Measurements from ENCODE around the gene LSM7. TPM values are rescaled to one million over a fixed set of nuclear protein-coding genes. Genes with fewer than 3 reads are reported as not detected.

LSM7 gene
- total RNA-seq, 1 donor from 2014 or later = 31.4 TPM

DNA sequence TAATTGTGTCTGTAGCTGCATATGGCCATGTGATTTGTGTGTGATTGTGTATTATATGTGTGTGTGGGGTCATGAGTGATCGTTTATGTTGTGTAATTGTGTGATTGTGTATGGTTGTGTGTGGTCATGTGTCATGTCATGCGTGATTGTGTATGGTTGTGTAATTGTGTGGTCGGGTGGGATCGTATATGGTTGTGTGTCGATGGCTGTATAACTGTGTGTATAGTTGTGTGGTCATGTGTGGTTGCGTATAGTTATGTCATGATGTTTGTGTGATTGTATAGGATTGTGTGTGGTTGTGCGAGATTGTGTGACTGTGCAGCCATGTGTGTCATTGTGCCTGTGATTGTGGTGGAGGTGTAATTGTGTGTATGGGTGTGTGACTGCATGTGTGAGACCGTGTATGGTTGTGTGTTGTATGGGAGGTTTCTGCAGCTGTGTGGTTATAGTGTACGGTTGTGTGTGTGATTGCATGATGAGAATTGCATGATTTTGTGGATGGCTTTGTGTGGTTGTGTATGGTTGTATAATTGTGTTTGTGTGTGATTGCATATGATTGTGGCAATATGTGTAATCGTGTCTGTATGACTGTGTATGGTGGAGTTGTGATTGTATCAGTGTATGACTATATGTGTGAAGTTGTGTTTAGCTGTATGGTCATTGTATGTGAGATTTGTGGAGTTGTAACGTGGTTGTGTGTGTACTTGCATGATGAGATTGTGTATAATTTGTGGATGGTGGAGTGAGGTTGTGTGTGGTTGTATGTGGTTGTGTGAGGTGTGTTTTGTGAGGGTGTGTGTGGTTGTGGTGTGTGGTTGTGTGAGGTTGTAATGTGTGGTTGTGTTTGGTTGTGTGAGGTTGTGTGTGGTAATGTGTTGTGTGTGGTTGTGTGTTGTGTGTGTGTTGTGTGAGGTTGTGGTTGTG is 33.9 kb upstream of the LSM7 start:
- intact Hi-C loops (cut with DNase I) = no loop called here
- no peaks in the 10 kb centered on the region for H3K36me3 ChIP-seq
- H3K27ac ChIP-seq = no peak overlapping the region
- H3K27me3 ChIP-seq = peaks cover 16% of the 10 kb centered on the region
- no peaks in the 10 kb centered on the region for H3K4me1 ChIP-seq
- no peaks in the 10 kb centered on the region for H3K9me3 ChIP-seq
- DNase-seq (ENCODE audit: low spot score in 2 of 2) = no peak
- TF ChIP-seq, protein P1, sequence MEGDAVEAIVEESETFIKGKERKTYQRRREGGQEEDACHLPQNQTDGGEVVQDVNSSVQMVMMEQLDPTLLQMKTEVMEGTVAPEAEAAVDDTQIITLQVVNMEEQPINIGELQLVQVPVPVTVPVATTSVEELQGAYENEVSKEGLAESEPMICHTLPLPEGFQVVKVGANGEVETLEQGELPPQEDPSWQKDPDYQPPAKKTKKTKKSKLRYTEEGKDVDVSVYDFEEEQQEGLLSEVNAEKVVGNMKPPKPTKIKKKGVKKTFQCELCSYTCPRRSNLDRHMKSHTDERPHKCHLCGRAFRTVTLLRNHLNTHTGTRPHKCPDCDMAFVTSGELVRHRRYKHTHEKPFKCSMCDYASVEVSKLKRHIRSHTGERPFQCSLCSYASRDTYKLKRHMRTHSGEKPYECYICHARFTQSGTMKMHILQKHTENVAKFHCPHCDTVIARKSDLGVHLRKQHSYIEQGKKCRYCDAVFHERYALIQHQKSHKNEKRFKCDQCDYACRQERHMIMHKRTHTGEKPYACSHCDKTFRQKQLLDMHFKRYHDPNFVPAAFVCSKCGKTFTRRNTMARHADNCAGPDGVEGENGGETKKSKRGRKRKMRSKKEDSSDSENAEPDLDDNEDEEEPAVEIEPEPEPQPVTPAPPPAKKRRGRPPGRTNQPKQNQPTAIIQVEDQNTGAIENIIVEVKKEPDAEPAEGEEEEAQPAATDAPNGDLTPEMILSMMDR (IDR thresholded peaks at IDR 0.05) = no peak
- no peak overlapping the region for H3K4me3 ChIP-seq

DNA sequence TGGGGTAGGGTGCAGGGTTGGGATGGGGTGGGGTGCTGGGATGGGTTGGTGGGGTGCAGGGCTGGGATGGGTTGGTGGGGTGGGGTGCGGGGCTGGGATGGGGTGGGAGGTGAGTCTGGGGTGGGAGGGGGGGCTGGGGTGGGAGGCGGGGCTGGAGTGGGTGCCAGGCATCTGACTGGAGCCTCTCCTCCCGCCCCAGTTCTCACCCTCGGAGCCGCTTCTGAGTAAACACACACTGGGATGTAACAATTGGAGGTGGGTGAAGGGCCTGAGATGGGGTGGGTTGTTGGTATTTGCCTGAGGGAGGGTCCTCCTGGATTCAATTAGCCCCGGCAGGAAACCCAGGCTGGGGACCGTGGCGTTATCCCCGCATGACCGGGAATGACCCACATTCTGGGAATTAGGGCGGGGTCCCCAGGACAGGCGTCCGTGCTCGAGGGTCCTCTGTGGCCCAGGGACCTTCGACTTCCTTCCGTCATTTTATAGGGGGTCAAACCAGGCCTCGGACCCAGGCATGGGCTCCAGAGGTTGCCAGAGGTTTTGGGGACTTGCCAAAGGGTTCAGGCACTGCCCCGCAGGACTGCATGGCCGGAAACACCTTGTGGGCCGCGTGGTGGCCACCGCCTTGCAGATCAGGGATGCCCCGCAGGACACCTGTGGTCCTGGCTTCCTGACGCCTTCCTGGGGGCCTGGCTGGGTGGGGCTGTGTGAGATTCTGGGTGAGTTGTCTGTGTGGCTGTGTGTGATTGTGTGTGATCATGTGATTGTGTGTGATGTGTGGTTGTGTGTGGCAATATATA is 33.1 kb upstream of the LSM7 start:
- no peak overlapping the region for H3K27ac ChIP-seq
- H3K27me3 ChIP-seq = peaks cover 16% of the 10 kb centered on the region
- H3K4me3 ChIP-seq = no peak overlapping the region
- no peaks in the 10 kb centered on the region for H3K4me1 ChIP-seq
- H3K9me3 ChIP-seq = no peaks in the 10 kb centered on the region
- DNase-seq (ENCODE audit: low spot score in 2 of 2) = no peak
- TF ChIP-seq, protein P1 (IDR thresholded peaks at IDR 0.05) = no peak
- intact Hi-C loops (cut with DNase I) = no loop called here
- no peaks in the 10 kb centered on the region for H3K36me3 ChIP-seq

DNA sequence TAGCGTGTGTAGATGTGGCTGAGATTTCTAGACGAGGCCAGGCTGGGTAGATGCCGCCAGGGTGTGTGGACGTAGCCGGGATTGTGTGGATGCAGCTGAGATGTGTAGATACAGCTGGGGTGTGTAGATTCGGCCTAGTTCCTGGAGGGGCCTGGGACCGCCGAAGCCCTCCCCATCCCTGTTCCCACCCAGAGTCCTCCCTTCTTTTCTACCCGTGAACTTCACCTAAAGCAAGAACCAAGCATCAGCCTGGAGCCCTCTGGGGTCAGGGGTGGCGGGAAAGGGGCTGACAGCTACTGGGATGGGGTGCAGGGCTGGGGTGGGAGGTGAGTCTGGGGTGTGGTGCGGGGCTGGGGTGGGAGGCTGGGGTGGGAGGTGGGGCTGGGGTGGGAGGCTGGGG is 32.4 kb upstream of the LSM7 start:
- no peak overlapping the region for H3K4me3 ChIP-seq
- H3K27ac ChIP-seq = no peak overlapping the region
- no peaks in the 10 kb centered on the region for H3K4me1 ChIP-seq
- no peak for DNase-seq (ENCODE audit: low spot score in 2 of 2)
- TF ChIP-seq, protein P1 (IDR thresholded peaks at IDR 0.05) = no peak
- intact Hi-C loops (cut with DNase I) = no loop called here
- H3K36me3 ChIP-seq = no peaks in the 10 kb centered on the region
- H3K9me3 ChIP-seq = no peaks in the 10 kb centered on the region
- peaks cover 16% of the 10 kb centered on the region for H3K27me3 ChIP-seq

DNA sequence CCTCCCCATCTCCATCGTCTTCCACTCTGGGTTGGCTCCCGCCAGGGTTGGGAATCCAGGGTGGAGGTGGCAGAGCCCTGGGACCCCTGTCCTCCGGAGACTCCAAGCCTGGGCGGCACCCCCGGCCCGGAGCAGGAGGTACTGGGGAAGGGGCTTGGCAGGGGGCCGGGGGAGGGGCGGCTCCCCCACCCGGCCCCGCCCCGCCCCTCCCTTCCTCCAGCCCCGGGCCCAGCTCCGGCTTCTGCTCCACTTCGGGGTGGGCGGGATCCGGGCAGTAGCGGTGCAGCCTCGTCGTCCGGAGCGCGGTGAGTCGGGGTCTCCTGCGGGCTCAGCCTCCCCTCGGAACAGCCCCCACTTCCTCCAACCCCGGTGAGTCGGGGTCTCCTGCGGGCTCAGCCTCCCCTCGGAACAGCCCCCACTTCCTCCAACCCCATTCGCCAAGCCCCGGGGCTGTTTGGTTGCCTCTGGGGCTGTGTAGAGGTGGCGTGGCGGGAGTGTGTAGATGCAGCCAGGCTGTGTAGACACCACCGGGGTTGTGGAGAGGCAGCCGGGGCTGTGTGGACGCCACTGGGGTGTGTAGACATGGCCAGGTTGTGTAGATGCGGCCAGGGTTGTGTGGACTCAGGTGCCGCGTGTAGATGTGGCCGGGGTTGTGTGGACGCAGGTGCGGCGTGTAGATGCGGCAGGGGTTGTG is 31.8 kb upstream of the LSM7 start, which contains the start of gene TMPRSS9:
TSS of gene TMPRSS9 (plus strand) at position 274 of the 694 bp plus-strand sequence. CDS start 29,521 bp downstream, outside the sequence.
- DNase-seq (ENCODE audit: low spot score in 2 of 2) = no peak
- Histone ChIP-seq H3K27me3 (peaks cover 16% of the 10 kb centered on the region), H3K4me1 (no peaks in the 10 kb centered on the region), H3K9me3 (no peaks in the 10 kb centered on the region), H3K36me3 (no peaks in the 10 kb centered on the region), H3K4me3 (no peak within 1 kb of the TSS), H3K27ac (no peak within 1 kb of the TSS)
- intact Hi-C loops (cut with DNase I) = no loop called here
- TF ChIP-seq, protein P1 (IDR thresholded peaks at IDR 0.05) = no peak

DNA sequence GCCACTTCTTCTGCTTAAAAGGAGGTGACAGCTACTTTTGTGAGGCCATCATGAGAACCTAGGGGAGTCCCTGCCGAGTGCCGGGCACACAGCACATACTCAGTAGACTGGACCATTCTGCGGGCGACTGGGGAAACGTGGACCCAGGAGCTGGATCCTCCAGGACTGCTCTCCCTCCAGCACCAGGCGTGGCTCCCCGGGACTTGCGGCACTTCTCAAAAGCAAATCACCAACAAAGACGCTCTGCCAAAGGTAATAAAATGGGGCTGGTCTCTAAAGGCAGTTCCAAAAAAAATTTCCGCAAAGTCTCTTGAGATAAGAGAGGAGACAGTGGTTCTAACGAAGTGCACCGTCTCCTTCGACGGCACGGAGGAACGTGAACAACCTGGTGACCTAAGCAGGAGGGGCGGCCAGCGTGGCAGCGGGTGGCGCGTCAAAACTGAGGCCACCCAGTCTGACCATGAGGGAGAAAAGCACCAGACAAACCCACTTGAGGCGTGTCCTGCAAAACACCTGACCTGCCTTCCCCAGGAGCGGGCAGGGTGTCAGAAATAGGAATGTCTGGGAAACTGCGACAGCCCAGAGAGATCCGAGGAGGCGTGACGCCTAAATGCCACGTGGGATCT is 30.3 kb upstream of the LSM7 start:
- Histone ChIP-seq H3K36me3 (peaks cover 2 to 11% of the 10 kb centered on the region in 2 donors), H3K4me3 (no peak overlapping the region), H3K27me3 (peaks cover 16% of the 10 kb centered on the region), H3K9me3 (no peaks in the 10 kb centered on the region), H3K4me1 (no peaks in the 10 kb centered on the region), H3K27ac (no peak overlapping the region)
- TF ChIP-seq, protein P1 (IDR thresholded peaks at IDR 0.05) = no peak
- intact Hi-C loops (cut with DNase I) = no loop called here
- no peak for DNase-seq (ENCODE audit: low spot score in 2 of 2)
